Measurements from ENCODE around the gene SLC35F3.

GRCh38 chr1:234008591-234008990 lies 104.1 kb downstream of the SLC35F3 start:
- TF ChIP-seq CTCF (conservative IDR thresholded peaks at IDR 0.05 in 1 of 2, IDR thresholded peaks at IDR 0.05 in 1 of 2; ENCODE audit: extremely low read depth in 1 of 2, insufficient read depth in 1 of 2, low read depth in 1 of 2, low read length in 2 of 2), result no peak
- TF ChIP-seq EZH2 (IDR thresholded peaks at IDR 0.05; ENCODE audit: borderline replicate concordance, low read length), result no peak

All from mammary epithelial cell (primary cell).